GM19395 (cell line): ENCODE data around the gene RBPJL.
A peak's percentile ranks its signal among the peaks of the same experiment; 100 is the strongest.

Source experiments
- ATAC-seq: cut with Tn5 transposase; IDR thresholded peaks from one replicate; pipeline ENCODE4 v1.9.1; 2021; ENCODE audit warnings: mild to moderate bottlenecking, moderate library complexity; ENCODE audit not compliant: unreplicated experiment

RBPJL gene

GRCh38 chr20:45316150-45317080 is 9.8 kb downstream of the RBPJL start:
- ATAC-seq: no peak

GRCh38 chr20:45317826-45318225 is 11.2 kb downstream of the RBPJL start:
- ATAC-seq: no peak

- ATAC-seq: no peak
Measured at GRCh38 chr20:45318386-45318939, 11.8 kb downstream of the RBPJL start.

GRCh38 chr20:45318948-45319347 is 12.3 kb downstream of the RBPJL start:
- no peak for ATAC-seq

- peak; percentile 73 for ATAC-seq
Measured at GRCh38 chr20:45320948-45321595, 14.4 kb downstream of the RBPJL start.

GRCh38 chr20:45322952-45323383 is 16.3 kb downstream of the RBPJL start:
- ATAC-seq: no peak

GRCh38 chr20:45323731-45324130 is 17.1 kb downstream of the RBPJL start:
- no peak for ATAC-seq

- no peak for ATAC-seq
Measured at GRCh38 chr20:45325371-45325770, 18.7 kb downstream of the RBPJL start.

GRCh38 chr20:45328451-45328850 is 21.8 kb downstream of the RBPJL start:
- no peak for ATAC-seq

GRCh38 chr20:45329497-45330319 is 23.1 kb downstream of the RBPJL start:
- ATAC-seq: no peak

- ATAC-seq: no peak
Measured at GRCh38 chr20:45330476-45330875, 23.8 kb downstream of the RBPJL start.

GRCh38 chr20:45336530-45337366 is 30.1 kb downstream of the RBPJL start:
- ATAC-seq: no peak

- ATAC-seq: no peak
Measured at GRCh38 chr20:45337367-45338120, 30.9 kb downstream of the RBPJL start.

- ATAC-seq: no peak
Measured at GRCh38 chr20:45338121-45339030, 31.7 kb downstream of the RBPJL start.

- ATAC-seq: no peak
Measured at GRCh38 chr20:45339084-45339483, 32.4 kb downstream of the RBPJL start.

GRCh38 chr20:45339799-45340198 is 33.2 kb downstream of the RBPJL start:
- ATAC-seq: no peak

- ATAC-seq: no peak
Measured at GRCh38 chr20:45340236-45340847, 33.7 kb downstream of the RBPJL start.

GRCh38 chr20:45340951-45341350 is 34.3 kb downstream of the RBPJL start:
- ATAC-seq: no peak
